GM12878 (cell line): Measurements from ENCODE around the gene ISCU. TPM values are rescaled to one million over a fixed set of nuclear protein-coding genes. Genes with fewer than 3 reads are reported as not detected.

Source experiments
- BHLHE40 ChIP-seq, 2 experiments: fragments of 450-650 bp in 1 of 2; IDR thresholded peaks; 2 replicates each; pipeline ENCODE4 v1.6.1; 2011 to 2017; ENCODE audit warnings: low read depth in 2 of 2, borderline replicate concordance in 1 of 2, improper control_type of control experiment in 1 of 2, low read length in 1 of 2, mild to moderate bottlenecking in 1 of 2
- BMI1 ChIP-seq: fragments of 450-650 bp; IDR thresholded peaks from 2 replicates; pipeline ENCODE4 v1.6.1; 2016; ENCODE audit warnings: mild to moderate bottlenecking, moderate library complexity, borderline replicate concordance
- CHD4 ChIP-seq: fragments of 200-600 bp; sonication (generic); IDR thresholded peaks from 2 replicates; pipeline ENCODE4 v1.6.1; 2016; ENCODE audit warnings: mild to moderate bottlenecking
- CREM ChIP-seq: IDR thresholded peaks from 2 replicates; pipeline ENCODE4 v1.6.1; 2014; ENCODE audit warnings: antibody characterized with exemption, low read depth
- CTCF ChIP-seq, 3 experiments: IDR thresholded peaks in 2 of 3; conservative IDR thresholded peaks in 1 of 3; 2 replicates each; pipeline ENCODE4 v1.5.1; 2011; ENCODE audit warnings: low read depth in 3 of 3, low read length in 3 of 3, mild to moderate bottlenecking in 3 of 3, control low read depth in 2 of 3, moderate library complexity in 2 of 3, inconsistent platforms in 1 of 3, mixed read lengths in 1 of 3; ENCODE audit not compliant: control insufficient read depth in 2 of 3, insufficient read depth in 1 of 3; ENCODE audit errors: extremely low read depth in 1 of 3
- EZH2 ChIP-seq: IDR thresholded peaks from 2 replicates; pipeline ENCODE4 v1.6.1; 2012; ENCODE audit warnings: low read depth, mild to moderate bottlenecking, control low read depth, inconsistent platforms, low read length, borderline replicate concordance; ENCODE audit not compliant: control insufficient read depth
- FOXK2 ChIP-seq: fragments of 450-650 bp; IDR thresholded peaks from 2 replicates; pipeline ENCODE4 v1.6.1; 2017; ENCODE audit warnings: mild to moderate bottlenecking, moderate library complexity
- PAX5 ChIP-seq: IDR thresholded peaks from 2 replicates; pipeline ENCODE4 v1.6.1; 2011; ENCODE audit warnings: low read depth, low read length, borderline replicate concordance
- PML ChIP-seq: IDR thresholded peaks from 2 replicates; pipeline ENCODE4 v1.6.1; 2012; ENCODE audit warnings: low read length, inconsistent platforms
- PRDM15 ChIP-seq: fragments of 450-650 bp; formaldehyde crosslinking; IDR thresholded peaks from 2 replicates; pipeline ENCODE4 v1.4.0; 2020; ENCODE audit warnings: mild to moderate bottlenecking, moderate library complexity
- SIN3A ChIP-seq: IDR thresholded peaks from 2 replicates; pipeline ENCODE4 v1.6.1; 2012; ENCODE audit warnings: low read depth, low read length, improper control_type of control experiment
- SMAD5 ChIP-seq: IDR thresholded peaks from 2 replicates; pipeline ENCODE4 v1.6.1; 2016; ENCODE audit warnings: antibody characterized with exemption, low read depth
- SRF ChIP-seq, 2 experiments: IDR thresholded peaks; 2 replicates each; pipeline ENCODE4 v1.6.1; 2011; ENCODE audit warnings: low read depth in 2 of 2, low read length in 2 of 2, mild to moderate bottlenecking in 1 of 2, moderate library complexity in 1 of 2
- USF1 ChIP-seq: IDR thresholded peaks from 2 replicates; pipeline ENCODE4 v1.6.1; 2011; ENCODE audit warnings: borderline replicate concordance, low read depth, mild to moderate bottlenecking, moderate library complexity, mixed read lengths, low read length; ENCODE audit not compliant: insufficient read depth; ENCODE audit errors: extremely low read length
- ZNF207 ChIP-seq: fragments of 450-650 bp; IDR thresholded peaks from 2 replicates; pipeline ENCODE4 v1.6.1; 2014; ENCODE audit warnings: antibody characterized with exemption, mild to moderate bottlenecking, borderline replicate concordance
- ZNF217 ChIP-seq: fragments of 450-650 bp; IDR thresholded peaks from 2 replicates; pipeline ENCODE4 v1.6.1; 2017; ENCODE audit warnings: antibody characterized with exemption, mild to moderate bottlenecking
- ZNF592 ChIP-seq: fragments of 450-650 bp; IDR thresholded peaks from 2 replicates; pipeline ENCODE4 v1.6.1; 2017; ENCODE audit warnings: mild to moderate bottlenecking, moderate library complexity
- polyA plus RNA-seq, 11 experiments: library from polyadenylated mRNA; depleted of rRNA in 4 of 11; unstranded in 6 of 11; stranded (reverse) in 5 of 11; fragments of >200 nt; fragmentation: Nextera tagmentation in 4 of 11; fragmentation: Illumina TruSeq in 1 of 11; extraction: Ambion mirVana in 4 of 11; extraction: Trizol in 1 of 11; gene quantifications; 1 replicate in 1 of 11; 2 replicates in 10 of 11; pipeline versions ENCODE4 v1.2.1 to v1.2.3, GENCODE V29; 2011 to 2016; ENCODE audit warnings: inconsistent platforms in 2 of 11, missing spikeins in 2 of 11, low read depth in 1 of 11
- total RNA-seq, 4 experiments: library from RNA; depleted of rRNA in 3 of 4; stranded (reverse); fragments of >200 nt in 3 of 4; fragmentation: Illumina TruSeq in 1 of 4; extraction: Trizol in 1 of 4; gene quantifications; 2 replicates each; pipeline versions ENCODE4 v1.2.1 to v1.2.3, GENCODE V29; 2013 to 2021

ISCU gene
- total and polyA plus RNA-seq, 10 of the 15 experiments (the other 5 are each of a cell fraction or from before 2014, with no cell fraction given) = 32.8 to 260 (median 127) TPM

GRCh38 chr12:108560752-108561719, 1.4 kb upstream of the ISCU start, which contains the start of gene SART3 (continued):
- TF ChIP-seq PRDM15 (no peak), BHLHE40 (IDR thresholded peaks at IDR 0.05; ENCODE audit: borderline replicate concordance in 1 of 2, low read depth in 2 of 2, low read length in 1 of 2) (0 out of 4 replicates have a peak, but pooled peaks of 1 of the 2 experiments have one; percentile 17), ZNF207 (peak; percentile 95), ZNF592 (peak; percentile 100), SMAD5 (0 out of 2 replicates have a peak, but pooled peaks have one; percentile 65), ZNF217 (no peak), PML (no peak), SIN3A (no peak; the same call in 1 of the 2 replicates), USF1 (no peak), SRF (IDR thresholded peaks at IDR 0.05; ENCODE audit: low read depth in 2 of 2, low read length in 2 of 2) (no peak), BMI1 (no peak), CHD4 (no peak), EZH2 (no peak), FOXK2 (no peak), CTCF (IDR thresholded peaks at IDR 0.05 in 2 of 3, conservative IDR thresholded peaks at IDR 0.05 in 1 of 3; ENCODE audit: control insufficient read depth in 2 of 3, extremely low read depth in 1 of 3, insufficient read depth in 1 of 3, low read depth in 3 of 3, low read length in 3 of 3) (no peak), PAX5 (no peak), CREM (peak; percentile 57)
